ENCODE measurements around the gene MAP7D2.

- TF ChIP-seq CTCF (IDR thresholded peaks at IDR 0.05; ENCODE audit: low read depth, low read length) (no peak), EZH2phosphoT487 (IDR thresholded peaks at IDR 0.05; ENCODE audit: low read depth) (no peak)
Observed at GRCh38 chrX:20059467-20060128, 57.1 kb downstream of the MAP7D2 start.
